Right lobe of liver (tissue), 6 donors: ENCODE measurements around the gene ABCB4. TPM values are rescaled to one million over a fixed set of nuclear protein-coding genes. Genes with fewer than 3 reads are reported as not detected.

Experiments used
- ATAC-seq, 4 donors: fragments of 200-7000 bp; cut with Tn5 transposase; one replicate each; pipeline ENCODE4 v1.9.1; 2020; ENCODE audit warnings: mild to moderate bottlenecking in 4 of 4, moderate library complexity in 4 of 4
- DNase-seq, 3 donors: peaks; one replicate each; pipeline ENCODE4 v3.0.0-alpha.2; 2020
- H3K27ac ChIP-seq, 3 donors: fragments of 200-600 bp; one replicate each; pipeline ENCODE4 v1.8.0; 2022
- H3K27me3 ChIP-seq, 2 donors: fragments of 200-600 bp; one replicate each; pipeline ENCODE4 v1.8.0; 2022
- H3K36me3 ChIP-seq, 4 donors: fragments of 200-600 bp; sonication (generic) in 1 of 4; one replicate each; pipeline versions ENCODE4 v1.5.1 to v1.8.0; 2017 to 2022; ENCODE audit warnings: control low read depth in 1 of 4
- H3K4me1 ChIP-seq, 4 donors: fragments of 200-600 bp; sonication (generic) in 1 of 4; one replicate each; pipeline versions ENCODE4 v1.5.1 to v1.8.0; 2017 to 2022; ENCODE audit warnings: control low read depth in 1 of 4
- H3K4me3 ChIP-seq, 3 donors: fragments of 200-600 bp; one replicate each; pipeline ENCODE4 v1.8.0; 2022
- H3K9me3 ChIP-seq, 4 donors: fragments of 200-600 bp; sonication (generic) in 1 of 4; one replicate each; pipeline versions ENCODE4 v1.5.1 to v1.8.0; 2017 to 2022; ENCODE audit warnings: control low read depth in 1 of 4
- POLR2A ChIP-seq: fragments of 450-650 bp; IDR thresholded peaks from one replicate; pipeline ENCODE4 v1.6.1; 2017; ENCODE audit warnings: antibody characterized with exemption, mild to moderate bottlenecking
- WGBS: methylation state at CpG from one replicate; pipeline ENCODE4 v1.1.6; 2018; ENCODE audit warnings: low coverage, low lambda C conversion rate; ENCODE audit not compliant: insufficient coverage; ENCODE audit errors: missing lambda C conversion rate; 5-methylcytosine and 5-hydroxymethylcytosine counted together
- intact Hi-C, 2 donors: fragments of 100-400 bp; cut with DNase I; formaldehyde crosslinking; loops; one replicate each; pipeline versions ENCODE4 v1.11.2 to v1.14.1; 2022
- total RNA-seq, 6 experiments: library from RNA; depleted of rRNA in 2 of 6; stranded (reverse); fragments of >200 nt in 2 of 6; fragmentation: NEBNext Ultra II Directional in 3 of 6; extraction: Animal tissue kit (Norgen Biotek cat#: 25700) in 3 of 6; gene quantifications; one replicate each; pipeline versions ENCODE4 v1.1.0 to v1.2.4, GENCODE V29; 2016 to 2023
- TF ChIP-seq, protein P1 (sequence below), 4 donors: fragments of 200-600 bp in 3 of 4; fragments of 450-650 bp in 1 of 4; IDR thresholded peaks; one replicate each; pipeline versions ENCODE4 v1.5.1 to v1.8.0; 2016 to 2022; ENCODE audit warnings: antibody characterized with exemption in 4 of 4, mild to moderate bottlenecking in 2 of 4
- donor health status: DM: no; HTN: yes; CAD: no.
- donor health status: DM: no; HTN: no; CAD: no.
- donor health status: DM: no; HTN: no; CAD: no.
- donor health status: DM: no; HTN: yes; CAD: no.
- donor health status: DM: no; HTN: yes; CAD: no.

Gene ABCB4
- total RNA-seq, 6 experiments from 2014 or later, result 57.2 to 189 (median 115) TPM

DNA sequence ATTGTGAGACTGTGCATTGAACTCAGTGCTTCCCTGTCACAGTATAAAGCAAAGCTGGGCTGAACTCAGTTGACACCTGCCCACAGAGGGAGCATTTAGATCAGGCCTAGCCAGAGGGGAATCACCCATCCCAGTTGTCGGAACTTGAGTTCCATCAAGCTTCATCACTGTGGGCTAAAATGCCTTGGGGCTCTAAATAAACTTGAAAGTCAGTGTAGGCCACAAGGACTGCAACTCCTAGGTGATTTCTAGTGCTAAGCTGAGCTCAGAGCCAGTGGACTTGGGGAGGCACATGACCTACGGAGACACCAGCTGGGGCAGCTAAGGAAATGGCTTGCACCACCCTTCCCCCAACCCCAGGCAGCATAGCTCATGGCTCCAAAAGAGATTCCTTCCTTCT is 7.7 kb upstream of the ABCB4 start:
- no peaks in the 10 kb centered on the region for H3K27me3 ChIP-seq
- intact Hi-C loops, result no loop called here
- DNase-seq (no peak), ATAC-seq (peak in 3 of 4 donors; percentile 29 to 43 (median 40))
- H3K27ac ChIP-seq, result no peak overlapping the region
- TF ChIP-seq, protein P1, sequence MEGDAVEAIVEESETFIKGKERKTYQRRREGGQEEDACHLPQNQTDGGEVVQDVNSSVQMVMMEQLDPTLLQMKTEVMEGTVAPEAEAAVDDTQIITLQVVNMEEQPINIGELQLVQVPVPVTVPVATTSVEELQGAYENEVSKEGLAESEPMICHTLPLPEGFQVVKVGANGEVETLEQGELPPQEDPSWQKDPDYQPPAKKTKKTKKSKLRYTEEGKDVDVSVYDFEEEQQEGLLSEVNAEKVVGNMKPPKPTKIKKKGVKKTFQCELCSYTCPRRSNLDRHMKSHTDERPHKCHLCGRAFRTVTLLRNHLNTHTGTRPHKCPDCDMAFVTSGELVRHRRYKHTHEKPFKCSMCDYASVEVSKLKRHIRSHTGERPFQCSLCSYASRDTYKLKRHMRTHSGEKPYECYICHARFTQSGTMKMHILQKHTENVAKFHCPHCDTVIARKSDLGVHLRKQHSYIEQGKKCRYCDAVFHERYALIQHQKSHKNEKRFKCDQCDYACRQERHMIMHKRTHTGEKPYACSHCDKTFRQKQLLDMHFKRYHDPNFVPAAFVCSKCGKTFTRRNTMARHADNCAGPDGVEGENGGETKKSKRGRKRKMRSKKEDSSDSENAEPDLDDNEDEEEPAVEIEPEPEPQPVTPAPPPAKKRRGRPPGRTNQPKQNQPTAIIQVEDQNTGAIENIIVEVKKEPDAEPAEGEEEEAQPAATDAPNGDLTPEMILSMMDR (IDR thresholded peaks at IDR 0.05), result no peak
- no peak for TF ChIP-seq POLR2A
- no peaks in the 10 kb centered on the region for H3K36me3 ChIP-seq
- H3K4me1 ChIP-seq, result peaks cover 0 to 33% (median 13%) of the 10 kb centered on the region in 4 donors
- 80% methylated on average over 1 of the region's 2 CpGs for WGBS
- H3K9me3 ChIP-seq, result no peaks in the 10 kb centered on the region
- H3K4me3 ChIP-seq, result no peak overlapping the region

DNA sequence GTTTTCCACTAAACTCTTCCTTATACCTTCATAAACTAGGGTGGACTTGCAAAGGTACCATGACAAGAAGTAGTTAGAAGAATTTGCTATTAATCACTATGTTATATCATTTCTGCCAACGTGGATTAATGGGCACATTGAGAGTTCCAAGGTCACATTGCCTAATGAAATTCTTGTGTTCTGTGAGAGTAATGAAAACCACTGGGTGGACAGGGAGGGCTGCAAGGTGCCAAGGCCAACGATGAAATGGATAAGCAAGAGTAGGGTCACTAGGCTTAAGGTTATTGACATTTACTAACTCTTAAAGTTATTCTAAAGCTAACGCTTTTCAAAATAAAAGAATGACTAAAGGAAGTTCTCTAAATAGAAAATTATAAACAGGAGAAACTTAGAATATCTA is 6.6 kb upstream of the ABCB4 start:
- peak overlapping the region; percentile 41 to 66 (median 59) for H3K27ac ChIP-seq
- no peaks in the 10 kb centered on the region for H3K36me3 ChIP-seq
- DNase-seq, result peak; percentile 55 to 81 (median 72)
- intact Hi-C loops, result no loop called here
- WGBS, result 32% methylated on average over 3 of the region's 3 CpGs
- peaks cover 0 to 33% (median 13%) of the 10 kb centered on the region in 4 donors for H3K4me1 ChIP-seq
- peak; percentile 87 to 98 (median 90) for ATAC-seq
- no peaks in the 10 kb centered on the region for H3K9me3 ChIP-seq
- H3K27me3 ChIP-seq, result no peaks in the 10 kb centered on the region
- TF ChIP-seq, protein P1 (IDR thresholded peaks at IDR 0.05), result no peak
- TF ChIP-seq POLR2A, result no peak
- no peak overlapping the region for H3K4me3 ChIP-seq

DNA sequence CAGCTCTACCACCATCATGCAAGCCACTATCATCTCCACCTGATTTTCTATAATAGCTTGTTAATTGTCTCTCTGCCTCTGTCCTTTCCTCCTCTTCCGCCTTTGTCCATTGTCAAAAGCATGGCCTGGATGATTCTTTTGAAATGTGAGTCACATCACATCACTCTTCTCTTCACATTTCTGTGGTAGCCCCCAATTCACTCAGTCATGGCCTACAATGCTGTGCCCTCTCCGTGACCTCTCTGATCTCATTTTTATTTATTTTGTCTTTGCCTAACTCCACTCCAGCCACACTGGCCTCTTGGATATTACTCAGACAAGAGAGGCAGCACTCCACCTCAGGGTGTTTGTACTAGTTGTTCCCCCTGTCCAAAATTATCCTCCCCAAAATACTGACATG is 4.9 kb upstream of the ABCB4 start:
- TF ChIP-seq, protein P1 (IDR thresholded peaks at IDR 0.05), result no peak
- TF ChIP-seq POLR2A, result peak; percentile 40
- H3K27ac ChIP-seq, result peak overlapping the region in 2 of 3 donors; percentile 11 to 41
- 92% methylated on average over 2 of the region's 2 CpGs for WGBS

DNA sequence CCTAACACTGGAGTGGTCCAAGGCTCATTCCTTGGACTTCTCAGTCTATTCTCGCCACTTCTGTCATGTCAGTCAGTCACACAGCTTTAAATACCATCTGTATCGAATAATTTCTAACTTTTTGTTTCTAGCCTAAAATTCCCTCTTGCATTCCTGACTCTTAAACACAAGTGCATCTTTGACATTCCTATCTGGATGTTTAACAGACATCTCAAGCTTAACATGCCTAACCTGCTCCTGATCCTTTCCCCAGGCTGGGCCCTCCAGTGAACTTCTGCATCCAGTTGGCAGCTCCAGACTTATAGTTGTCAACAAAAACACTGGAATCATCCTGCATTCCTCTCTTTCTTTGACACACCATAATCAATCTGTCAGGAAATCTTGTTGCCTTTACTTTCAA is 4.5 kb upstream of the ABCB4 start:
- Histone ChIP-seq H3K36me3 (no peaks in the 10 kb centered on the region), H3K27ac (peak overlapping the region in 1 of 3 donors; percentile 11), H3K27me3 (no peaks in the 10 kb centered on the region), H3K9me3 (no peaks in the 10 kb centered on the region), H3K4me3 (no peak overlapping the region), H3K4me1 (peaks cover 0 to 36% (median 16%) of the 10 kb centered on the region in 4 donors)
- ATAC-seq (no peak), DNase-seq (no peak)
- TF ChIP-seq POLR2A, result no peak
- TF ChIP-seq, protein P1 (IDR thresholded peaks at IDR 0.05), result no peak
- intact Hi-C loops, result no loop called here
- 87% methylated on average over 2 of the region's 2 CpGs for WGBS

More for the DNA sequence above, 4.9 kb upstream of the ABCB4 start:
- Histone ChIP-seq H3K4me1 (peaks cover 0 to 36% (median 16%) of the 10 kb centered on the region in 4 donors), H3K4me3 (no peak overlapping the region), H3K9me3 (no peaks in the 10 kb centered on the region), H3K27me3 (no peaks in the 10 kb centered on the region), H3K36me3 (no peaks in the 10 kb centered on the region)
- ATAC-seq, result peak in 1 of 4 donors; percentile 44
- intact Hi-C loops, result no loop called here
- no peak for DNase-seq

DNA sequence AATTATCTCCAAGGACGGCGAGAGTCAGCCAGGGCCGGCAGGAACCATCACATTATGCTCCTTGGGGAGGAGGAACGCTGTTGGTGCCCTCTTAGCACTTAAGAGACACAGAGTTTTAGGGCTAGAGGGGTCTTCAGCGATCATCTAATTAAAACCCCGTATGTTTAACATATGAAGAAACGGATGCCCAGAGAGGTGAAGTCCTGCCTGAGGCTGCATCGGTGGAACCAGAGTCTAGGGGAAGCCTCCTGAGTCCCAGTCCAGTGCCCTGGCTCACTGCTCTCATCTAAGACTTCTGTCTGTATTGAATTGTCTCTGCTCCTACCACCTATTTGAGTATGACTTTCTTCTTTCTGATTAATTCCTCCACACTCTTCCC is 688 bp upstream of the ABCB4 start:
- H3K4me3 ChIP-seq, result peak overlapping the region; percentile 62 to 79 (median 71)
- peak overlapping the region; percentile 67 to 84 (median 82) for H3K27ac ChIP-seq
- DNase-seq (no peak), ATAC-seq (no peak)
- intact Hi-C loops, result no loop called here
- WGBS, result 40% methylated on average over 6 of the region's 8 CpGs
- H3K27me3 ChIP-seq, result no peaks in the 10 kb centered on the region
- H3K36me3 ChIP-seq, result peaks cover 0 to 3% (median 0%) of the 10 kb centered on the region in 4 donors
- H3K4me1 ChIP-seq, result peaks cover 0 to 30% (median 11%) of the 10 kb centered on the region in 4 donors
- H3K9me3 ChIP-seq, result no peaks in the 10 kb centered on the region
- TF ChIP-seq, protein P1 (IDR thresholded peaks at IDR 0.05), result no peak
